ENCODE results near the gene NLRC3. TPM values are rescaled to one million over a fixed set of nuclear protein-coding genes. Genes with fewer than 3 reads are reported as not detected.
"Not testable (repeated sequence)": the region's sequence is repeated elsewhere in the genome, so short reads cannot be mapped to it uniquely, and the experiment has no call there.

Gene NLRC3
- total RNA-seq, 4 donors from 2014 or later: 1.3 to 4.7 (median 1.4) TPM

GRCh38 chr16:3501783-3502400 lies 75.3 kb downstream of the NLRC3 start:
- H3K4me3 ChIP-seq (replicated peaks in 1 of 3): peak overlapping the region in 2 of 3 donors; percentile 85 to 89
- no peaks in the 10 kb centered on the region for H3K27me3 ChIP-seq
- H3K4me1 ChIP-seq: peaks cover 11 to 16% of the 10 kb centered on the region in 2 donors
- DNase-seq: no peak
- H3K36me3 ChIP-seq: peaks cover 0 to 15% of the 10 kb centered on the region in 2 donors
- 75 to 80% methylated on average over 22 of the region's 22 CpGs for WGBS, 2 donors
- intact Hi-C loops (cut with DNase I): loop anchor here (5.0 kb wide), 1 partner anchor 220 kb away; the partner anchor contains the start of gene ZNF263
- peak overlapping the region in 1 of 3 donors; percentile 80 for H3K27ac ChIP-seq
- TF ChIP-seq POLR2A (IDR thresholded peaks at IDR 0.05) (no peak), CTCF (IDR thresholded peaks at IDR 0.05) (no peak)
- H3K9me3 ChIP-seq: no peaks in the 10 kb centered on the region

DNA sequence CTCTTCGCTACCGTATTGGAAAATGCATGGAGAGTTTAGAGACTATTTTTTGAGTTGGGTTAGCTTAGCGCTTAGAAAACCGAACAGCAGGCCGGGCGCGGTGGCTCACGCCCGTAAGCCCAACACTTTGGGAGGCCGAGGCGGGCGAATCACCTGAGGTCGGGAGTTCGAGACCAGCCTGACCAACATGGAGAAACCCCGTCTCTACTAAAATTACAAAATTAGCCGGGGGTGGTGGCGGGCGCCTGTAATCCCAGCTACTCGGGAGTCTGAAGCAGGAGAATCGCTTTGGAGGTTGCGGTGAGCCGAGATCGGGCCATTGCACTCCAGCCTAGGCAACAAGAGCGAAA lies 75.8 kb downstream of the NLRC3 start:
- Histone ChIP-seq H3K4me3 (replicated peaks in 1 of 3) (peak overlapping the region; percentile 75 to 89 (median 85)), H3K4me1 (peaks cover 11 to 16% of the 10 kb centered on the region in 2 donors), H3K27ac (peak overlapping the region; percentile 50 to 80 (median 80))
- H3K36me3 ChIP-seq, H3K9me3 ChIP-seq, DNase-seq, H3K27me3 ChIP-seq: not testable (repeated sequence)
- intact Hi-C loops (cut with DNase I): loop anchor here (5.0 kb wide), 1 partner anchor 219 kb away; the partner anchor contains the start of gene ZNF263
- WGBS, 2 donors: 10 to 17% methylated on average over 24 of the region's 24 CpGs

GRCh38 chr16:3498988-3499387 lies 78.2 kb downstream of the NLRC3 start:
- no peak overlapping the region for H3K27ac ChIP-seq
- peaks cover 11 to 16% of the 10 kb centered on the region in 2 donors for H3K4me1 ChIP-seq
- WGBS, 2 donors: 95% methylated on average over 16 of the region's 16 CpGs
- no peak for DNase-seq
- TF ChIP-seq POLR2A (IDR thresholded peaks at IDR 0.05): no peak
- TF ChIP-seq CTCF (IDR thresholded peaks at IDR 0.05): no peak
- intact Hi-C loops (cut with DNase I): no loop called here
- H3K36me3 ChIP-seq: no peaks in the 10 kb centered on the region
- H3K27me3 ChIP-seq: no peaks in the 10 kb centered on the region
- H3K4me3 ChIP-seq (replicated peaks in 1 of 3): no peak overlapping the region
- H3K9me3 ChIP-seq: no peaks in the 10 kb centered on the region

- H3K36me3 ChIP-seq: no peaks in the 10 kb centered on the region
- H3K9me3 ChIP-seq: no peaks in the 10 kb centered on the region
- no peaks in the 10 kb centered on the region for H3K27me3 ChIP-seq
- DNase-seq: no peak
- 87 to 96% methylated on average over 4 of the region's 4 CpGs for WGBS, 2 donors
- no peak for TF ChIP-seq CTCF (IDR thresholded peaks at IDR 0.05)
- no peak for TF ChIP-seq POLR2A (IDR thresholded peaks at IDR 0.05)
- intact Hi-C loops (cut with DNase I): no loop called here
- no peak overlapping the region for H3K4me3 ChIP-seq (replicated peaks in 1 of 3)
- peaks cover 11 to 19% of the 10 kb centered on the region in 2 donors for H3K4me1 ChIP-seq
- H3K27ac ChIP-seq: no peak overlapping the region
Observed at GRCh38 chr16:3497771-3498170, 79.4 kb downstream of the NLRC3 start.

DNA sequence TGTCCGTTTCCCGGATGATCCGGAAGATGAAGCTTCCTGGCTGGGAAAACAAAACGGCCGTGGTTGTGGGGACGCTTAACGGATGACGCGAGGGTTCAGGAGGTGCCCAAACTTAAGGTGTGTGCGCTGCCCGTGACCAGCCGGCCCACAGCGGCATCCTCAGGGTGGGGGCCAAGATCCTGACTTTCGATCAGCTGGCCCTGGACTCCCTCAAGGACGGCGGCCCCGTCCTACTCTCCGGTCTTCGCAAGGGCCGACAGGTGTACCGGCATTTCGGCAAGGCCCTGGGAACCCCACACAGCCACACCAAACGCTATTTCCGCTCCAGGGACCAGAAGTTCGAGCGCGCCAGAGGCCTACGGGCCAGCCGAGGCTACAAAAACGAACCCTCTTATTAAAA lies 80.8 kb downstream of the NLRC3 start:
- H3K27me3 ChIP-seq: no peaks in the 10 kb centered on the region
- 95 to 96% methylated on average over 22 to 30 of the region's 30 CpGs for WGBS, 2 donors
- no peak overlapping the region for H3K27ac ChIP-seq
- TF ChIP-seq POLR2A (IDR thresholded peaks at IDR 0.05): no peak
- no peak for TF ChIP-seq CTCF (IDR thresholded peaks at IDR 0.05)
- no peaks in the 10 kb centered on the region for H3K36me3 ChIP-seq
- intact Hi-C loops (cut with DNase I): no loop called here
- no peaks in the 10 kb centered on the region for H3K9me3 ChIP-seq
- DNase-seq: no peak
- no peak overlapping the region for H3K4me3 ChIP-seq (replicated peaks in 1 of 3)
- peaks cover under 1 to 8% of the 10 kb centered on the region in 2 donors for H3K4me1 ChIP-seq
